ENCODE measurements around the gene GLCE. TPM values are rescaled to one million over a fixed set of nuclear protein-coding genes. Genes with fewer than 3 reads are reported as not detected.
A peak's percentile ranks its signal among the peaks of the same experiment; 100 is the strongest.

GLCE gene
- total RNA-seq, 3 donors from 2014 or later = 3.8 to 5.4 (median 4.8) TPM

- ATAC-seq = peak; percentile 90
- no peak for DNase-seq
- H3K27me3 Mint-ChIP-seq (ENCODE audit: low read depth) = peaks cover 22% of the 10 kb centered on the region
- no peaks in the 10 kb centered on the region for H3K36me3 Mint-ChIP-seq (ENCODE audit: insufficient read depth)
- H3K4me1 Mint-ChIP-seq (ENCODE audit: low read depth) = peaks cover 10% of the 10 kb centered on the region
- H3K4me3 Mint-ChIP-seq = no peak overlapping the region
- H3K9me3 Mint-ChIP-seq = no peaks in the 10 kb centered on the region
Measured at GRCh38 chr15:69320977-69321554, 160.6 kb downstream of the GLCE start.

Other genes starting within 250 kb of the GLCE start
- under 1 TPM; 0.22 to 0.76 (median 0.45) TPM for gene SPESP1, start 230.1 kb upstream of the GLCE start, total RNA-seq
- not detected for gene NOX5, start 145.9 kb upstream of the GLCE start, total RNA-seq
- gene PAQR5, start 138.3 kb downstream of the GLCE start, total RNA-seq = under 1 TPM in 2 of 3 donors, not detected in 1; 0.05 to 0.14 TPM